GM18517 (cell line): Measurements from ENCODE around the gene PRG2.
"Not testable (repeated sequence)": the region's sequence is repeated elsewhere in the genome, so short reads cannot be mapped to it uniquely, and the experiment has no call there.

ENCODE experiments used
- ATAC-seq: cut with Tn5 transposase; IDR thresholded peaks from one replicate; pipeline ENCODE4 v1.9.1; 2021; ENCODE audit warnings: mild to moderate bottlenecking, moderate library complexity; ENCODE audit not compliant: unreplicated experiment

PRG2 gene

DNA sequence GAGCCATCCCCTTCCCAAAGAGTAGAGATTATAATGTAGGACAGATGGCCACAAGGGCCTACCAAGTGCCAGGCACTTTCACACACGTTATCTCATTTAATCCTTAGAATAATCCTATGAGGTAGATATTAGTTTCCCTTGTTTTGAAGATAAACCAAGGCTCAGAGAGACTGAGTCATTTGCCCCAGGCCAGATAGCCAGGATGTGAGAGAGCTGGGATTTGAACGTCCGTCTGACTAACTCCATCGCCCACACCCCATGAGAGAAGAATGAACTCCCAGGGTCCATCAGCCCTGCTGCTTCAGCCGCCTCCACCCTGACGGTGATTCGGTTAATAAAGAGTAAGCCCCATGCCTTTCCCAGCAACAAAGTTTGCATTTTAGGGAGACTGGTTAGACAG lies 20.2 kb downstream of the PRG2 start:
- ATAC-seq, result no peak

DNA sequence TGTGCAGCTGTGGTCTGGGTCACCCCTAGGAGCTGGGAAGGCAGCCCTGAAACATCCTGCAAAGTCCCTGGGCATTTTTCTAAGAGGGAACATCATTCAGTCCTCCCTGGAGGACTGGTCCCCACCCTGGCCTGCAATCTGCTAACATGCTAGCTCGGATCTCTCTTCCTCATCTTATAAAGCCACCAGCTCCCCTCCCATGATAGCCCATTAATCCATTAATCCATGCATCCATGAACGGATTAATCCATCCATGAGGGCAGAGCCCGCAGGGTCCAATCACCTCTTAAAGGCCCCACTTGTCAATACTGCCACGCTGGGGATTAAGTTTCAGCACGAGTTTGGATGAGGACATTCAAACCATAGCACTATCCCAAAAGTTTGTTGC lies 21.6 kb downstream of the PRG2 start:
- no peak for ATAC-seq

DNA sequence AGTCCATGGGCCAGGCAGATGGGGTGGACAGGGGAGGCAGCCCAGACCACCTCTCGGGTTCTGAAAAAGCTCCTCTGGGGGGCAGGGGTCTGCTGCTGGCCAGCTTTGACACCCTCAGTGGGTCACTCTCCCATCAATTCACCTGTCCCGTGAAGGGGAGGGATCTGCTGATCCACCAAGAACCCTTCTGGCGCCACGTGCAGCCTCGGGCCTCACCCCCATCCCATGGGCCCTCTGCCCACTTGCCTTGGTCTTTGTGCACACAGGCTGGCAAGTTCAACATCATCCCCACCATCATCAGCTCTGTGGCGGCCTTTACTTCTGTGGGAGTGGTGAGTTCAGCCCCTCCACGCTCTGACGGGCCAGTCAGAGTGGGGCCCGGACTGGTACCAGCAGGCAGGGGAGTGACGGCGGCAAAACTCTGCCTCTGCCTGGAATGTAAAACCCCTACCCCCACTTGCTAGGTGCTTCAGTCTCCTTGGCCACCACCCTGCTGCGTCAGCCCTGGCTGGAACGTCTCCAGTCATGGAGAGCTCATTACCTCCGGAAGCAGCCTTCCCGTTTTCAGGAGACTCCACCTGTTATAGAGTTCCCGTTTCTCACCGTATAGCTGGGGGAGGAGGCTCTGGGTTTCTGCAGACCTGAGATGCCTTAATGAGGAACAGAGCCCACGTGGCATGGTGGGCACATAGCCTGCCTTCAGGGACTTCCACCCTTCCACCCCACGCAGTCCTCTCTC lies 22.2 kb downstream of the PRG2 start:
- no peak for ATAC-seq

DNA sequence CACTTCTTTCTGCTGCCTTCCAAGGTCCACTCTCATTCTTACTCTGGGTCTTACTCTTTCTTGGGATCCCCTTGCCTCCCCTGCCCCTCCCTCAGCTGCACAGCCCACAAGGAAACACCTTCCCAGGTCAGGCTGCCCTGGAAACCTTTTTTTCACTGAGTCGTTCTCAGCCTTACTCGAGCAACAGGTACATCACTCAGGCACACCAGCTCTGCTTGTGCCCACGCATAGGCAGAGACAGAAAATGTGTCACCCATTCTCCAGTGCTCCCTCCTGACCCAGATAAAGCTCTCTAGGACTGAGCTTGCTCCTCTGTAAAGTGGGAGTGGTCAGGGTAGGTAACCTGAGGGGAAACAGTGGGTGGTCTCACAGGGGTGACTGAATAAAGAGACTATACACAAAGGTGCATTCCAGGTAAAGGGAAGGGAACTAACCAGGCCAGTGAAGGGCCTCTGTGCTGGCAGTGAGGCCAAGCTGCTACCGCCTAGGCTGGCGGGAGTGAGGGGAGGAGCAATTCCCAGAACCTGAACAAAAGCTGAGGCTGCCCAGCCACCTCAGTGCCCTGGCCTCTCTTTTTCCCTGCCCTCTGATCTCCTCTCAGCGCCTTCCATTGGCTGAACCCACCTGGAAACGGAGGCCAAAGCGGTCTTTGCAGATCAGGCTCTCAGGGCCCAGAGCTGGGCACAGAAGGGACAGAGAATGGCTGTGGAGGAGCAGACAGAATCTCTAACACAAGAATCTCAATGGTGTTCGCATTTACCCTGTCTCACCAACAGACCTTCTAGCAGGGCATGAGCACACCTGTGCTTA lies 25.4 kb downstream of the PRG2 start:
- ATAC-seq, result no peak

DNA sequence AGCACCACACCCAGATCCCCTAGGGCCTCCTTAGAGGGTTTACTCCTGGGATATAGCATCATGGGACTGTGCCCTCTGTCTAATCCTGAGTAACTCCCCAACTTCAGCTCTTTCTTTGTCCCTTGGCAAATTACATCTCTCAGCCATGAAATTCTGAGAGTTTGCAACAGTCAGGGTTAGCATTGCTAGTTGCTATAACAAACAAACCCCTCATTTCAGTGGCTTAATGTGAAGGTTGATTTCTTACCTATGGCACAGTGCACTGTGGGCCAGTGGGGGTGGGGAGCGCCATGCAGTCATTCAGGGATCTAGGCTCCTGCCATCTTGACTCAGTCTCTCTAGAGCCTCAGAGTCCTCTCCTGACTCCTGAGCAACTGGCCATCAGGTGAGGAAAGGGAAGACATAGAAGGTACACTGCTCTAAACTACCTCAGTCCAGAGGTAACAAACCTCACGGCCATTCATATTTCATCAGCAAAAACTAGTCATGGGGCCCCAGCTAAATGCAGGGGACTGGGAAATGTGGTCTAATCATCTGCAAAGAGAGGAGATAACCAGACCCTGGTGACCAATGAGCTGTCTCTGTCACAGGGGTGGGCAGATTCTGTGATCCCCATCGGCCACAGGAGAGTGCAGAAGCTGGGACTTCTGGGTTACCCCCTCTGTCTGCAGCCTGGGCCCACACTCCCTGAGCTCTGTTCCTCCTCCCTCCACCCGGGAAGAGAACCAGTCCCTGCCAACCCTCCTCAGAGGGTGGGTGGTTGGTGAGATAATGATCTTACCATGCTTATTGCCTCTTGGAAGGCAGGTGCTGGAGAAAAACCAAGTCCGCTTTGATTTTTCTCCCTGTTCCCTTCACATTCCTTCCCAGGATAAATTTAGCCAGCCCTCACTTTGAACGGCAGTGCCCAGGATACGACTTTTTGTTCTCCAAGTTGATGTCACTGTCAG lies 27.0 kb downstream of the PRG2 start:
- no peak for ATAC-seq

DNA sequence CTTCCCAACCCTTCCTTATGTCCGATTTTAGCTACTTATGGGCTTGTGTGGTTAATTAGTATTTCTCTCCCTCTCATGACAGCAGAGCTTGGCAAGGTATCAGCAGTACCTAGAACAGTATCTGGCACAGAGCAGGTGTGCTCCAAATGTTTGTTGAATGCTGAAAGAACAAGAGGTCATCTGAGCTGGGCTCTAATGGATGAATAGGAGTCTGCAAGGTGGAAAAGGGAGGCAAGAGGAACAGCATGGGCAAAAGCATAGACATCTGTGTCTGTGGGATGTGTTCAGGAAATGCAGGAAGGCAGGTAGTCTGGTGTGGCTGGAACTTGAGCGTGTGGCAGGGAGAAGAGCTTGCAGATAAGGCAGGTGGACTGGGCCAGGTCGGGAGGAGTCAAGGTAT lies 28.5 kb downstream of the PRG2 start:
- no peak for ATAC-seq

DNA sequence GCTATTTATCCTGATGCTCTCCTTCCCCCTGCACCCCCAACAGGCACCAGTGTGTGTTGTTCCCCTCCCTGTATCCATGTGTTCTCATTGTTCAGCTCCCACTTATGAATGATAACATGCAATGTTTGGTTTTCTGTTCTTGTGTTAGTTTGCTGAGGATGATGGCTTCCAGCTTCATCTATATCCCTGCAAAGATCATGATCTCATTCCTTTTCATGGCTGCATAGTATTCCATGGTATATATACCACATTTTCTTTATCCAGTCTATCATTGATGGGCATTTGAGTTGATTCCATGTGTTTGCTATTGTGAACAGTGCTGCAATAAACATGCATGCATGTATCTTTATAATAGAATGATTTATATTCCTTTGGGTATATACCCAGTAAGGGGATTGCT lies 29.0 kb downstream of the PRG2 start:
- ATAC-seq, result not testable (repeated sequence)

DNA sequence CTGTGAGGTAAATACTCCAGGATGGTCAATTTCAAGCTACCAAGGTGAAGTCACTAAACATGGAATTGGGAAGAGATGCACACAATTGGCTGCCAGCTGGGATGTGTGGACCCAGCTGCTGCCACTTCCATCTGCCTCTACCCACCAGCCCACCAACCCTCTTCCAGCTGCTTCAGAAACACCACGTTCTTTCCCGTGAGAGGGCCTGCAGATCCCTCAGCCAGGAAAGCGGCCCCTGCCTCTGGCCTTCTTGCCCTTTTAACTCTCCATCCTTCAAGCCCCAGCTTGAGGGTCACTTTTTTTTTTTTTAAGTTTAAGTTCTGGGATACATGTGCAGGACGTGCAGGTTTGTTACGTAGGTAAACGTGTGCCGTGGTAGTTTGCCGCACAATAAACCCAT lies 29.5 kb downstream of the PRG2 start:
- no peak for ATAC-seq

DNA sequence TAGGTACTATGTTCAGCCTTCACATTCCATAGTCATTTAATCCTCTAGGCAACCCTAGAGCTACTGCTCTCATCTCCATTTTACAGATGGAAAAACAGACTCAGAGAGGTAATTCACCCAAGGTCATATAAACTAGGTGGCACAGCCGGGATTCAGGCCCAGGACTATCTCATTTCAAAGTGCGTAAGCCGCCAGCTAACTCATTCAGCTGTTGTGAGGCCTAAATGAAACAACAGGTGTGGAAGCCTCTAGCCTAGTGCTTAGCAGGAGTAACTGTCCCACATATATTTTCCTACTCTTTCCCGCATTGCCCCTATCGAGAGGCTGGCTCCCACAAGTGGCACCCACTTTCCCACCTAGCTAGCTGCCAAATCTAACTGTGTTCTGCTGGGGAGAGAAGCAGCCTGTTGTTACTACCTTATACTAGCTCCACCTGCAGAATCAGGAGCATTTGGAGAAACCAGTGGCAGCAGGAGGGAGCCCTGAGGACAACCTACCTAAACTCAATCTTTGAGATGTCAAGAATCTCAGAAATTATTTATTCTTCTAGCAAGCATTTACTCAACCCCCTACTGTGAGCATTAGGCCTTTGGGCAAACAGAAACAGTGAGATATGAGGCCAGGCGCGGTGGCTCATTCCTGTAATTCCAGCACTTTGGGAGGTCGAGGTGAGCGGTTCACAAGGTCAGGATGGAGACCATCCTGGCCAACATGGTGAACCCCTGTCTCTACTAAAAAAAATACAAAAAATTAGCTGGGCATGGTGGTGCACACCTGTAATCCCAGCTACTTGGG lies 30.4 kb downstream of the PRG2 start:
- ATAC-seq, result no peak

DNA sequence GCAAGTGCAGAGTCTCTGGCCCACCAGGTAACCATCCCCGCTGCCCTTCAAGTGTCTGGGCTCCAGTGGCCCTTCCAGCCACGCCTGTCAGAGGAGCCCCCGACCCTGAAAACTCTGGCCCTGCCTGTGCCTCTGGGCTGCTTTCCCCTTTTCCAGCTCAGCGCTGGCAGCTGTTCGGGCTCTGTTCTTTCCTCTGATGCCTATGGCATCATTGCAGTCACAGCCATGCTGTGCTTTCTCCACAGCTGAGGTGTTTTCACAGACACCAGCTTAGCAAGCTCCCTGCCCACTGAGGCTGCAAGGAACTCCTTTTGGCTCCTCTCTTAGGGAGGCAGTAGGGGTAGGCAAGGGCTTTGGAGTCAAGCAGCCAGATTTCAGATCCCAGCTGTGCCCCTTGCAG lies 31.1 kb downstream of the PRG2 start:
- no peak for ATAC-seq

DNA sequence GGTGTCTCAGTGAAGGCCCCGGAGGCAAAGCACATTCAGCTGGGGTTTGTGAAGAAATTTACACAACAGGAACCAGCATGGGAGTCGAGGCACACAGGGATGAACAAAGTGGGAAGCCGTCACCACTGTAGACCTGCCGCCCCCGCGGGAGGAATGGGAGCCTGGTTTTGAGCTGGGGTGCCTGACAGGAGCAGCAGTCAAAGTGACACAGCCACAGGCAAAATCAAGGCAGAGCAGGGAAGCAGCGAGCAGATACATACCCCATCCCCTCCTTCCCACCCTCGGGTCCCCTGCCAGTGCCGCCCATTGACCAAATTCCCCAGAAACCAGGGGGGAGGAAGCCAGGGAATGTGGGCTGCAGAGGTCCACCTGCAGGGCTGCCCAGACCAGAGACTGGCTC lies 31.5 kb downstream of the PRG2 start:
- ATAC-seq, result no peak

DNA sequence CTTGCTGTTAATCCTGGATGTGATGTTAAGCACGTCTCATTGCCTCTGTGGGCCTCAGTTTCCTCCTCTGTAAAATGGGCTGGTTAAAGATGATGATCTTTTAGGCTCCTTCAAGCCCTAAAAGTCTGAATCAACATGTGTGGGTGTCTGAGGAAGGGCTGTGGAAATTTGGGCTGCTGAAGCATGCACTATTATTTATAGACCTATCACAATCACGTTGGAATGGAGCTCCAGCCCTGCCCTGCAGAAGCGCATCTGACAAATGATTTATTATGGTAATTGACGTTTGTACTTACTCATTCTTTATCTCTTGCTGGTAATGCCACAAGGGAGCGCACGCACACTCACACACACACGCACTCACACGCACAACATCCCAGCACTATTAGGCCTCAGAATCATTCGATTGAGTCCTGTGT lies 31.9 kb downstream of the PRG2 start:
- ATAC-seq, result no peak

DNA sequence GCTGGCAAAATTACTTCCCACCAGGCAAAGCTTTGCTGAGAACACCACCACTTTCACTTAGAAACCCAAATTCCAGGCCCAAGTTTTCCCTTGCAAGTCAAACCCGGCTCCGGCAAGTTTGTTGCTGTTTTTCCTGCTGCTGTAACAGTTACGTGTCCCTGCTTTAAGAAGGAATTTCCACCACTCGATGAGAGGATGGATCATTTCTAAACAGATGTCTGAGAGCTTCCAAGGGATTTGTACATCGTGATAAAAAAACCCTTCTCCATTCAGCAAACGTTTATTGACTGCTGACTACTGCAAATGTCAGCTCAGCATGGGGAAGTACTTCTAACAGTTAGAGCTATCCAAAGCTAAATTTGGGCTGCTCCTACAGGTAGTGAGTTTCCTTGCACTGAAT lies 32.6 kb downstream of the PRG2 start:
- ATAC-seq, result no peak

DNA sequence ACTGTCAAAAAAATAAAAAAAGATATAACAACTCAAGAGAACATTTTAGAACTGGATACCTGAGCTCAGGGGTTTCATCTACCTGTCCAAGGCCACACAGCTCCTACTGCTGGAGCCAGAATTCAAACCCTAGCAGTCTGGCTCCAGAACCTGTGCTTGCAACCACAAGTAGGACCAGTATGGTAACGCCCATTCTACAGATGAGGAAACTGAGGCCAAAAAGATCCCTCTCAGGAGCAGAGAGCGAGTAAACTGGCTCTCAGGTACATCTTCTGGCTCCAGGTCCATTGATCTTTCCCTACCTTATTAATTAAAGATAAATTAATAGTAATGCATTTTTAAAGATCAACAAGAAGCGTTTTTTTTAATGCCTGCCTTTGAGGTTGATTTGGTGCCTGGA lies 33.1 kb downstream of the PRG2 start:
- no peak for ATAC-seq

DNA sequence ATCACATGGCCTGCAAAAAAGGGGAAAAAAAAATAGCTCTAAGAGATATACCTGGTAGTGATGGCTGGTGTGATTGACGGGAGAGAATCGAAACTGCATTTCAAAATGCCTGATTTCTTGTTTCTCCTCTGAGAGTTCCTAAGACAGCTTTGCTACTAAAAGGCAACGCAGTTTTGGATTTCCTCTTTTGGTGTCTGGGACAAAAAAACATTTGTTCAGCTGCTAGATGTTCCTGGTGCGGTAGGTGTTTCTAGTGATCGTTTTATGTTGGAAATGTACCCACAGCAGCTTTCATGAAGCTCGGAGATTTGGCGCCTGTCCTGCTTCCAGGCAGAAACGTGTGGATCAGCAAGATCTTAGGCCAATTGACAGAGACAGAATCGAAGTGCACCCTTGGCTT lies 34.2 kb downstream of the PRG2 start:
- no peak for ATAC-seq

DNA sequence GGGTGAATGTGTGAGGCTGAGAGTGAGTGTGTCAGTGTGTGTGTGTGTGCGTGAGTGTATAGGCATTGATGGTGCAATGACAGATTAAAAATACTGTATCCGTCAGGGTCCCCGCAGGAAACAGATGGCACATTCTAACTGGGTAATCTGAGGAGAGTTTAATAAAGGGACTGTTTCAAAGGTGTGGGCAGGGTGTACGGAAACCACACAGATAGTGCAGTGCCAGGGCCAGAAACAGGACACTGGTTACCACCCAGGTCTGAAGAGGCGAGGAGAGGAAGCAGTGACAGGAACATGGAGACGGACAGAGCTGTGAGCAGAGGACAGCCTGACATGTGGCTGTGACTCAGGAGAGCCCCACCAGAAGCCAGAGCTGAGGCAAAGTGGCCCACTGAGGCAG lies 35.8 kb downstream of the PRG2 start:
- no peak for ATAC-seq

DNA sequence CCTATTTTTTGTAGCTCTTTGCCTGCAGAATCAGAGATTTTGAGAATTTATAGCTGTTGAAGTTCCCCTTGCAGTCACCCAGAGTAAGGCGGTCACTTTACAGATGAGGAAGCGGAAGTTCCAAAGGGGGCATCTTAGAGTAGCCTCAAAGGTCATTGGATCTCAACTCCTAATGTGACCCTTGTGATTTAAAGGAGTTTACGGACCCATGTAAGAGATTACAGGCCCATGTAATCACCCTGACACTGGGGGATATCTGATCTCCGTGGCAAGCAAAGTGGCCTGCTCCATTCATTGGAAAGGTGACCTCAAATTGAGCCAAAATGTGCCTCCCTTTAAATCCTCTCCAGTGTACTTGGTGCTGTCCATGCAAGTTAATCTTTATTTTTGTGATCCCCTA lies 36.6 kb downstream of the PRG2 start:
- no peak for ATAC-seq

DNA sequence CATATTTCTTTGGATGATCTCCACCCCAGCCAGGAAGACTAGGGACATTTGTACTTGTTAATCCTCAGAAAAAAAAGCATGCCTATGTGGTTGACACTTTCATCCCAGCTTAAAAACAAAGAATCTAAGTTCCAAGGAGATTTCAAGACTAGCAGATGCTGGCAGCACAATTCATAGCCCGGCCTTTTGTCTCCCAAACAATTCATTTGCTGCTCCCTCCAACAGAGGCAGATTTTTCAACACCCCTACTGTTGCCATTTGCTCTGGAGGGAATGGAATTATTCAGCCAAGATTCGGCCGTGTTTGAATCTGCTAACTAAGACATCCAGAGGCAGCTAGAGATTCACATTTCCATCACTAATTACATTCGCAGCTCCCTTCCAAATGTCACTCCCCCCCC lies 37.0 kb downstream of the PRG2 start:
- ATAC-seq, result no peak

DNA sequence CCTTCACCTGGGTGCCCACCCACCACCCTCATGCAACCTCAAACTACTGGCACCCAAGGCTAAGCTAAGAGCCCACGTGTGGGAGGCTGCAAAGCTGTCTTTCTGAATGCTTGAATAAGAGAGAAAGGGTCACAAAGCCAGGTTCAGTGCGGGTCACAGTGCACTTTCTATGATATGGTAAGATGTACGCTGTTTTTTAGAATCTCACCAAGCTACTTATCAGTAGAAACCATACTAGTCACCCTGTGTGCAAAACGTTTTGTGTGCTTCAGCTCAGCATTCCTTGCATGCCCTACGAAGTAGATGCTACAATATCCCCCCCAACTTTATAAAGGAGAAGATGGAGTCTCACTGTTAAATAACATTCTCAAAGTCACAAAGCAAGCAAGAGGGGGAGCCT lies 37.4 kb downstream of the PRG2 start:
- no peak for ATAC-seq

DNA sequence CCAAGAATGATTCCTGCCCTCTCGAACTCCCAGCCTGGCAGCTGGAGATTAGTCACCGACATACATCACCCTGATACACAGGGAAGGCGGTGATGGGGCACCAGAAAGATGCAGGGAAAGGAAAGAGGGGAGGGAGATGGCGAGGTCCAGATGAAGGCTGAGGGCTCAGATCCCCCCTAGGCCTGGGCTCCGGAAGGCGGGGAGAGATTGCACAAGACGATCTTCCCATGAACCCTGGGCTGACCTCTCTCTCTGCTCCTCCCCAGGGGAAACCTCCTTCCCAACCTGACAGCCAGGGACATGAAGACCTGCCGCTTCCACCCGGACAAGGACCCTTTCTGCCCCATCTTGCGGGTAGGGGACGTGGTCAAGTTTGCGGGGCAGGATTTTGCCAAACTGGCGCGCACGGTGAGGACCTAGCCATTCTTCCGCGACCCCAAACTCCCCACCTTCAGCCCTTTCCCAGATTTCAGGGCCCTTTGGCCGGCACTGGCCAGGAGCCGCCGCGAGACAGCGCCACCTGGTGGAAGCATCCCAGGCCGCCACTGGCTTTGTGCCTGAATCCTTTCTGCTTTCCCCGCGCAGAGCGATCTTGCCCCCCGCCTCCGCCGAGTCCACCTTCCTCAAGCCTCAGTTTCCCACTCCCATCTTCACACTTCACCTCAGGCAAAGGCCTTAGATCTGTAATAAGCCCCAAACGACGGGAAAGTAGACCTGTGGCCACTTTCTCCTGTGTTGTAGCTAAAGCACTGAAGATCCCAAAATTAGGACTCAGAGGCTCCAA lies 40.8 kb downstream of the PRG2 start:
- ATAC-seq, result no peak
